Brain pericyte (primary cell): ENCODE results near the gene TDRD1.
"Not testable (repeated sequence)": the region's sequence is repeated elsewhere in the genome, so short reads cannot be mapped to it uniquely, and the experiment has no call there.

ENCODE experiments used
- DNase-seq: peaks from one replicate; pipeline ENCODE4 v3.0.0-alpha.2; 2012; ENCODE audit warnings: low read depth, low spot score

Gene TDRD1

GRCh38 chr10:114179148-114179547 lies at the start of gene TDRD1:
TDRD1 (plus strand) TSS chr10:114179353; CDS start chr10:114187832, 8,479 bp downstream.
- DNase-seq = no peak

GRCh38 chr10:114131094-114131493 lies 48.1 kb upstream of the TDRD1 start:
- DNase-seq = no peak

GRCh38 chr10:114135476-114135875 lies 43.7 kb upstream of the TDRD1 start:
- DNase-seq = no peak

- DNase-seq = no peak
These were observed 40.6 kb upstream of the TDRD1 start for GRCh38 chr10:114138581-114138980.

GRCh38 chr10:114140036-114140435 lies 39.1 kb upstream of the TDRD1 start:
- DNase-seq = no peak

- not testable (repeated sequence) for DNase-seq
These were observed 38.3 kb upstream of the TDRD1 start for GRCh38 chr10:114140827-114141226.

- DNase-seq = no peak
These were observed 37.1 kb upstream of the TDRD1 start for GRCh38 chr10:114142018-114142417.

- DNase-seq = no peak
These were observed 36.0 kb upstream of the TDRD1 start for GRCh38 chr10:114143160-114143559.

- not testable (repeated sequence) for DNase-seq
These were observed 29.7 kb upstream of the TDRD1 start for GRCh38 chr10:114149476-114149875.

- DNase-seq = no peak
These were observed 27.7 kb upstream of the TDRD1 start for GRCh38 chr10:114151486-114151885.

- no peak for DNase-seq
These were observed 27.3 kb upstream of the TDRD1 start for GRCh38 chr10:114151892-114152291.

- no peak for DNase-seq
These were observed 21.2 kb upstream of the TDRD1 start for GRCh38 chr10:114157912-114158311.

GRCh38 chr10:114163062-114163461 lies 16.1 kb upstream of the TDRD1 start:
- no peak for DNase-seq

- DNase-seq = no peak
These were observed 13.1 kb upstream of the TDRD1 start for GRCh38 chr10:114166043-114166442.

GRCh38 chr10:114166494-114166893 lies 12.7 kb upstream of the TDRD1 start:
- no peak for DNase-seq

- no peak for DNase-seq
These were observed 11.2 kb upstream of the TDRD1 start for GRCh38 chr10:114167985-114168384.

- no peak for DNase-seq
These were observed 10.6 kb upstream of the TDRD1 start for GRCh38 chr10:114168450-114169009.

GRCh38 chr10:114172216-114172615 lies 6.9 kb upstream of the TDRD1 start:
- no peak for DNase-seq

GRCh38 chr10:114172776-114173602 lies 6.2 kb upstream of the TDRD1 start:
- no peak for DNase-seq

- no peak for DNase-seq
These were observed 5.6 kb upstream of the TDRD1 start for GRCh38 chr10:114173603-114173920.

- DNase-seq = peak; percentile 40
These were observed 5.0 kb upstream of the TDRD1 start, which contains the start of gene CCDC186 for GRCh38 chr10:114173921-114174694. CCDC186 (minus strand) TSS chr10:114174203; CDS start chr10:114163268, 10,935 bp downstream.

- DNase-seq = no peak
These were observed 4.4 kb upstream of the TDRD1 start for GRCh38 chr10:114174695-114175188.
